Dedifferentiated amniotic fluid mesenchymal stem cell (primary cell): ENCODE measurements around the gene DNAJC18.
"Not testable (repeated sequence)": the region's sequence is repeated elsewhere in the genome, so short reads cannot be mapped to it uniquely, and the experiment has no call there.

Experiments used
- DNase-seq: peaks from one replicate; pipeline ENCODE4 v3.0.0-alpha.2; 2016; ENCODE audit errors: extremely low spot score

Gene DNAJC18

DNA sequence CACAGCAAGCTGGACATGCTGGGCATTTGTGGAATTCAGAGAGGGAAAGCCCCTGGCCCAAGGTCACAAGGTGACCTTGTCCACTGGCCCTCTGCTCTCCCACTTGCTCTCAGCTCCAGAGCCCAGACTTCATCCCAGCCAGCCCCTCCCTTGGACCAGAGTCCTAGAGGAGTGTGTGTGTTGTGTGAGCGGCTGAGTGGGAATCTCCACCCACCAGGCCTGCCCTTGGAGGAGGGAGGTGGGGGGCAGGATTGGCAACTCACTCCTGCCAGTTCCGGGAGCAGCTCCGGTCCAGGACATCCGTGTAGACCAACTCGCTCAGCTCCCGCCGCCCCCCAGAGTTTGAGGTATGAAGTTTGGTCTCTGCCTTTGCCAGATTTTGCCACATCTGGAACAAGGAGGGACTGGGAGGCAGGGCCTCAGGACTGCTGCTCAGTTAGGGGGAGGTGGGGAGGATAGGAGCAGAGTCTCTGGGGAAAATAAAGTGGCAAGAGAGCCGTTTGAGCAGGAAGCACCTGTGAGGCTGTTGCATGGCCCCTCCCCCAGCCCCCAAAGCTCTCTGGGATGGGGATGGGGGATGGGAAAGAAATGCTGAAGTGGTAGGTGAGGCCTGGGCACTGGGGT lies 51.0 kb downstream of the DNAJC18 start:
- DNase-seq, result no peak

DNA sequence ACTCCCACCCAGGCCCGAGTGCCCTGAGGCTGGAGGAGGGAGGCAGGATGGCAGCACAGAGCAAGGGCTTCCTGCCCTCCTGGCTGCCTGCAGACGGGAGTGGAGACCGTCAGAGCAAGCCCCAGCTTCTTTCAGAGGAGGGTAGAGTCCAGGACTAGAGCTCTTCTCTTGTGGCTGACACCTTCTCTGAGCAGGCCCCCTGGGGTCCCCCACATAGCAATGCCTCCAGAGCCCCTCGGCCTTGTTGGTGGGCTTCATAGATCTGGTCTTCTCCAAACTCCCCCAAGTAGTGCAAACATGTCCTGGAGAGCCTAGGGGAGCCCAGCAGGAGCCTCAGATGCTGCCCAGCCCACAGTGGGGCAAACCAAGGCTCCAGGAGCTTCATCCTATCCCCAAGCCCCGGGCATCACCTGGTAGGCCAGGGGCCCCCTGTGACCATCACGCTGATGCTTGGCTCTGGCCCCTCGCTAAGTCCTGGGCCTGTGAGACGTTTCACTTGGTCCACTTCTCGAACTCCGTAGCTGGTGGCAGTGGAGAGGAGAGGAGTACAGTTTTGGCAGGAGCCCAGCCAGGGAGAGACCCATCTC lies 51.6 kb downstream of the DNAJC18 start:
- DNase-seq, result no peak

DNA sequence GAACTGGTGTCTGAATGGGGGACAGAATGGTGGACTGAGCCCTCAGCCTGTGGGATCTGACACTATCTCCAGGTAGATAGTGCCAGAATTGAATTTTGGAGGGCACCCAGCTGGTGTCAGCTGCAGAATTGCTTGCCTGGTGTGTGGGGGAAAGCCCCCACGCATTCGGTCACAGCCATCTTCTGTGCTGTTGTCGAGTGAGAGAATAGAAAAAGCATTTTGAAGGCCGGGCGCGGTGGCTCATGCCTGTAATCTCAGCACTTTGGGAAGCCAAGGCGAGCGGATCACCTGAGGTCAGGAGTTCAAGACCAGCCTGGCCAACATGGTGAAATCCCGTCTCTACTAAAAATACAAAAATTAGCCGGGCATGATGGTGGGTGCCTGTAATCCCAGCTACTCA lies 52.4 kb downstream of the DNAJC18 start:
- DNase-seq, result not testable (repeated sequence)

DNA sequence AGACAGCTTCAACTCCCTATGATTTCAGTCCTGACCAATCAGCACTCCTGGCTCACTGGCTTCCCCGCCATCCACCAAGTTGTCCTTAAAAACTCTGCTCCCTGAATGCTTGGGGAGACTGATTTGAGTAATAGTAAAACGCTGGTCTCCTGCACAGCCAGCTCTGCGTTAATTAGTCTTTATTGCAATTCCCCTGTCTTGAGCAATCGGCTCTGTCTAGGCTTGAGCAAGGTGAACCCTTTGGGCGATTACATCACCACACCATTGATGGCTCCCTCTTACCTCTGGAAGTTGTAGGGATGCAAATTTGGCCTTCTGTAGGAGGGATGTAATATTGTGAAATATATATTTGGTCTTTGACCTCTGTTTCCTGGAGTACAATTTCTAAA lies 53.3 kb downstream of the DNAJC18 start:
- DNase-seq, result no peak

DNA sequence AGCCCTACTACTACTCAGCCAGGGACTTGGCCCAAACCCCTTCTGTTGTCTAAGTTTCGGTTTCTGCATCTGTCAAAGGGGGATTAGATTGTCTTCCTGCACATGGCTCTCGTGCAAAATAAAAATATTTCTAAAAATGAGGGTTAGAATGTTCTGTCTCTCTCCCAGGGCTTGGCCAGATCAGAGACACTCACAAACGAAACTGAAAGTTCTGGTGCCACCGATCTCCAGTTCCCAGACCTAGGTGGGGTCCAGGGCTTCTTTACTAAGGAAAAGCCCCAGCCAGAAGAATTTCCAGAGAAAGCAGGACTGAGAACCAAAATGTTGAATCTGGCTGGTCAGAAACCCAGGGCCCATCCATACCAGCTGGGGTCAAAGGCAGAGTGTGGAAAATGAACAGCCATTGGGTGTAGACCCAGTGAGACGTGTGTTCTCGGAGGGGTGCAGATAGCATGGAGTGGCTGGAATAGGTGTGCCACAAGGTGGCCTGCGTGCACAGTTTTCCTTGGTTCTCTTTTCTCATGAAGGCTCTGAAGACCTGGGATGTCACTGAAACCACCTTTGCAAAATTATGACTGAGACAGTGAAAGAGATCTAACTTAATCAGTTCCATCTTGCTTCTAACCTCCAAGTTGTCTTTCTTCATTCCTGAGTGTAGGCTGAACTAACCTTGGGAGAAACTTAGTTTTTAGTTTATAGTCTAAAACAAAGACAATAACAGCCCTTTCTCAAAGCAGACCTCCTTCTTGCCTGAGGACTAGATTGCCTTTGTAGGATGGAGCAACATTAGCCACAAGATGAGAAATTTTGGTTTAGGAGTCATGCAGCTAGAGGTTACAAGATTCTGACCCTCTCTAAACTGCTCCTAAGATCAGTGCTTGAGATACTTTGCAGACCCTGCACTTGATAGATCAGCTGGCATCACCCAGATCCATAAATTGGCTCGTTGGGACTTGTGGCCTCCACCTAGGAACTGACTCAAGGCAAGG lies 54.0 kb downstream of the DNAJC18 start:
- peak; percentile 35 for DNase-seq

DNA sequence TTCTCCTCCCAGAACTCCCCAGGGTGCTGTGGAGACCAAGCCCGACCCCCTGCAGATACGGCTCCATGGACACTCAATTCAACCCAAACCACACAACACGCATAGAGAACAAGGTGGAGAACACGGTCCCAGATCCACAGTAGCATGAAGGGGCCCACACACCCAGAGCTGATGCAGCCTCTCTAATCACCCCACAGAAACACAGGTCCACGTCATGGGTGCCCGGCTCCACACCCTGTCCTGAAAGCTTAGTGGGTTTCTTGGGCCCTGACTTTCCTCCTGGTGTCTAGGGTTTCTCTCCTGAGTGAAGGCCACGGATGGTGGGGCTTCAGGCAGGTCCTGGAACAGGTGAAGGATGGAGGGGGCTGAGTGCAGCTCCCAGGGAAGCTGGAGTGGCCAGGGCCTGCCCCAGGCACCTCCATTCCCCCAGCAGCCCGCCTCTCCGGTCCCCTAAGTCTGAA lies 54.7 kb downstream of the DNAJC18 start:
- DNase-seq, result no peak

DNA sequence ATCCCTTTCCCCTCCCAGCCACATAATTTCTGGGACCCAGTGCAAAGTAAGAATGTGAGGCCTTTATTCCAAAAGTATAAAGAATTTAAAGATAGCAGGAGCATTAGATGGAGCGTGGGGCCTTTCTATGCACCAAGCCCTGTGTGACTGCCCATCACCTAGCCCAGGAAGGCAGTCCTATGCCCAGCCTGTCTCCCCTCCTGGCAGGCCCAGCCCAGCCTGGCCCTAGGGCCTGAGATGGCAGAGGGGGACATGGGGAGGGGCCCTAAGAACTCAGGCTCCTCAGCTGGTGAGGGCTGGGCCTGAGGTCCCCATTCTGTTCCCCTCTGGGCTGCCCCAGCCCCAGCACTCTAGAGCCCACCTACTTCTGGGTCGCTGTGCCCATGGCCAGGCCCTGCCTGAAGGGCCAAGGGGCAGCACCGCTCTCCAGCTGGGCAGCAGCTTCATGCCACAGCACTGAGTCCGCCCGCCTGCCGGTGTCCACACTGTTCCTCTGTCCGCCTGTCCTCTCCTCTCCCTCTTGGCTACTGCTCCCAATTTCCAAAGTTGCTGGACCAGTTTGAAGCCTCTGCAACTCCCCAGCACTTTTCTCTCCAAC lies 55.2 kb downstream of the DNAJC18 start:
- DNase-seq, result no peak

DNA sequence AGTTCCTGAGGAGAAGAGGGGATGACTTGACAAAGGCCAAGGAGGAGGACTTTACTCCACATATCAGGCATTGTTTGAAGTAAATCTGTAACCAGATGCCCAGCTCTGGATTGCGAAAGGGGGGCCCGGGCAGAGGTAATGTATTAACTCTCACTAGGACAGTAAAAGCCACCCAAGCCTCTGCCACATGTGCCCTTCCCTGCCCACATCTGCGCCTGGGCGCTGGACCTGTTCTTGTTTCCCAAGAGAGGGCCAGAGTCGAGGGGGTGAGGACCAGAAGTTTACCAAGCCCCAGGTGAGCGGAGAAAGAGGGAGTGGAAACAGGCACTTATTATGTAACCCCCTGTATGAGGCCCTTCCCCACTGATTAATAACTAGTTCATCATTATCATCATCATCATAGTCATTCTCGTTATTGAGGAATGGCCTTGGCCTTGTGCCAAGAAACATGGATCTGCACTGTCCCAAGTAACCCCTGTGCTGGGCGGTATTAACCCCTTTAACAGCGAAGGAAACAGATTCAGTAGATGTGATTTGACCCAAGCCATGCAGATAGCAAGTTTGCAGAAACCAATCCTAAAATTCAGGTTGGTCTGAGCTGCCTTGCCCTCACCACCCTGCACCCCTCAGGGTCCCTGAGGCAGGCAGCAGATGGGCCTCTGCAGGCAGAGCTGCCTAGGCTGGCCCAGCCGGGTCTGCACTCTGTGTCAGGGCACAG lies 55.9 kb downstream of the DNAJC18 start, which contains the start of gene SLC23A1:
TSS of gene SLC23A1 (minus strand) at position 23 of the 718 bp plus-strand sequence. CDS start 44 bp downstream, outside the sequence.
- DNase-seq, result no peak

DNA sequence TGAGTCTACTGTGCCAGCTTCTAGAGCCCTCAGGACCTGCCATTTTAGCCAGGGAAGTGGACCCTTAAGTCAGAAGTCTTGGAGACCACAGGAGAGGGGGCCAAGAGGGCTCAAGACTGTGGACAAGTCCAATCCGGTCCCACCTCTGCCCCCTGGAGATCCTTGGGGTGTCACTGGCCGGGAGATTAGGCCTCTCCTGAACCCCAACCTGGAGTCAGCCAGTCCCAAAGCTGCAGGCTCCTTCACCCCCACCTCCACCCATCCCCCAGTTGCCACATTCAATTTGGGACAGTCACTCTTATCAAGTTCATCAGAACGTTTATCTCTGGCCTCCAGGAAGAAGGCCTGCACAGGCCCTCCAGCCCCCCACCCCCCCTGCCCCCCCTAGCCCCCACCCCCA lies 56.5 kb downstream of the DNAJC18 start:
- DNase-seq, result no peak

DNA sequence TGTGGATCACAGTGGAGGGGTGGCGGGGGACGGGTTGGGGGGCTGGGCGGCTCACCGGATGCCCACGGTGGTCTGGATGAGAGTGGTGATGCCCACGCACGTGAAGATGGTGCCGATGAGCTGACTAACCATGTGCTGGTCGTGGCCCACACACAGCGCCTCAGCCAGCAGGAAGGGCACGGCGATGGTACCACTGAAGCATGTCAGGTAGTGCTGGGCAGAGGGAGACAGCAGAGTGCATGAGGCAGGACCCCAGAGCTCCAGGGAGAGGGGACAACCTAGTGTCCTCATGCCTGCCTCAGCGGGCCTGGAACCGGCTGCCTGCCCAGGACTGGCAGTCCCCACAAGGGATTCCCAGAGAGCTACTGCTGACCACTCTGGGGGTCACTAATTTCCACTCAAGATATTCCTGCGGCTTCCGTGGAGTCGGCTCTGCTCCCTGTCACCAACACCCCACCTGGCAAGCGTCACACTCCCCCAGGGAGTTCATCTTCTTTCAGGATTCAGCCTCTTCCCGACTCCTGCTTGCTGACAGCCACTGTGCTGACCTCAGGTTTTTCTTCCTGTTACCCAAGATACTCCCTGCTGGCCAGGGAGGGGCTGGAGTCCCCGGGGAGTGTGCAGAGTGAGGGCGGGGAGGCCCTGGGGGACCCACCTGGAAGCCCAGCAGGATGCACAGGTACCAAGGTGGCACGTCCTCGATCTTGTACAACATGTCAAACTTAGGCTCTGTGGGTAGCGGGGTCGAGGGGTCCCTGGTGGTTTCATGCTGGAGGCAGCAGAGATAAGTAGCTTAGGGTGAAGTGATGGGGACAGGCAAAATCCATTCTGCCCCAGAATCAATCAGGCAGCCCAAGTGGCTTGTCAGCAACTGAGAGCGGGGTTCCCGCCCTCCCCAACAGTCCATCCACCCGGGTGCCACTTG lies 57.2 kb downstream of the DNAJC18 start:
- DNase-seq, result no peak

DNA sequence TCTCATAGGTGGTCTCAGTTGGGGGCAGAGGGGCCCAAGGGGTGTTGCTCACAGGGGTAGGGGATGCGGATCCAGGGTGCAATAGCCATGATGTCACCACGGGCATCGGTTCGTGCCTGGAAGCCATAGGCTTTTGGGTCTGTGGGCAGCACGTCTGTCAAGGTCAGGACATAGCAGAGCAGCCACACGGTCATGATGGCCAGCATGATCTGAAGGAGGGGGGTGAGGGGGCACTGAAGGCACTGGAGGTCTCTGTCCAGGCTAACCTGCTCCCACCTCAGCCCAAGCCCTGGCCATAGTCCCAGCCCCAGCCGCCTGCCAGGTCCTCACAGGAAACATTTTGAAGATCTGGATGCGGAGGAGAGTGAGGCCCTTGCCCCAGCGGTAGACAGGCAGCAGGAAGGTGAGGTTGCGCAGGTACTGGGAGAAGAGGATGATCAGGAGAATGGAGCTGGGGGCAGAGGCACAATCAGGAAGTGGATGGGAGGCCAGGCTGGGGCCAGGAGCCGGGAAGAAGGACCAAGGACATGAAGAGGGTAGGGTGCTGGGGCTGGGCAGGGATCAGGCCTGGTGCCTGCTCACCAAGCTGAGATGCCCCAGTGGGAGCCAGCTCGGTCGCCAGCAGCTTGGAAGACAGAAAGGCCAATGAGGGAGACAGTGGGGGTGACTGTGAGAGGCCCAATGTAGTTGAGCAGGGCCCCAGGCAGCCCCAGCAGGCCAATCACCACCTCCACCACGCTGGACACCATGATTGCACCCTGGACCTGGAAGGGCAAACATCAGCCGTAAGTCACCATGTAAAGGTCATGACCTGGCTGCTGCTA lies 59.5 kb downstream of the DNAJC18 start:
- no peak for DNase-seq

DNA sequence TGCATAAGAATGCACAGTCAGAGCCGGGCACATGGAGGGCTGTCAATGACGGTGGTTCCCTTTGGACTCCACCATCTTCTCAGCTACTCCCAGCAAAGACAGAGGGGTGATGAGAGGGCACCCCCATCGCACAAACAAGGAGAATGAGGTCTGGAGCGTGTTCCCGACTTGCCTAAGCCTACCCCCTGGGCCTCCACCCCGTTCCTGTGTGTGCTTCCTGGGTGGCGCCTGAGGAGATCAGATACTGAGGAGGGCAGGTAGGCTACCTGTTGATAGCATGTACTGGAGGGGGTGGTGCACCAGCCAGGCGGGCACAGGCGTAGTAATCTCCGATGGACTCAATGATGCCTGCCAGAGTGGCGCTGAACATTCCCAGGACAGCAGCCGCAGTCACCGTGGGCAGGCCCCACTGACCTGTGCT lies 60.4 kb downstream of the DNAJC18 start:
- no peak for DNase-seq

DNA sequence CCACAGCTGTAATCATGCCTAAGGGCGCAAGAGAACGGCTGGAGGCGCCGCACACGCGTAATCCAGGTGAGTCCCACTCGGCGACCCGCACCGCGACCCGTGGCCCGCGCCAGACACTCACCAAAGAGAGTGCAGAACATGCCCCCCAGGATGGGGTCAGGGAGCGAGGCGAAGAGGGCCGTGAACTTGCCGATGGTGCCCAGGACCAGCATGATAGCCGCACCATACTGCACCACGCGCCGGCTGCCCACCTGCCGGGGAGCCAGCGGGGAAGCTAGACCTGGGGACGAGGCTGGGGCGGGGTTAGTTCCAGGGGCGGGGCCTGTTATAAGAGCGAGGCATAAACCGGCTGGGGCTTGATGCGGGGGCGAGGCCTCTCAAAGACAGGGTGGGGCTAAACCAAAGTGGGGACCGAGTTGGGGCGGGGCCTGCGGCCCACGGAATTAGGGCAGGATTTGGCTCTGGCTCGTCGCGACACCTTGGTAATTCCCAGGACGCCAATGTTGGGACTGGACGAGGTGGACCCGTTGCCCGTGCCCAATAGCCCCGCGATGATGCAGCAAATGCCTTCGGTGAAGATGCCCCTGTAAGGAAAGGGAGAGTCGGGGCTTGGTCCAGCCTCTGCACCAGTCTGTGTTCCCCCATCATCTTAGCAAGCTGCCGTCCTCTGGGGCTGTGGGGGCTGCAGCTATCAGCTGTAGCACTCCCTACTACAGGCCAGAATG lies 61.1 kb downstream of the DNAJC18 start:
- no peak for DNase-seq

DNA sequence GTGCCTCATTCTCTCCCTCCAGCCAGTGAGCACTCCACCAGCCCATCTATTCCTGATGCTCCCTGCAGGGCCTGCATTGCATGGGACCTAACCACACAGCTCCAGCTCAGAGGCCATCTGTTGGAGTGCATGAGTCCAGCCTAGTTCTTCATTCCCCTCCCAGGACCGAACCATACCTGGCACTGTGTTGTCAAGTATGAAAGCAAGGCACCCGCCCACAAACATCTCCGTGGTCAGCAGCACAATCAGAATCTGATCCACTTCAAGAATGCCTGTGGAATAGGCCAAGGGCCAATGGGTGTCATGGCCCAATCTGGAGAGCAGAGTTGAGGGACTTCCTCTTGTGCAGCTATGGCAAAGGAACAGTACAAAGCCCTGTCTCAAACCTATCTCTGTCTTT lies 62.1 kb downstream of the DNAJC18 start:
- no peak for DNase-seq

DNA sequence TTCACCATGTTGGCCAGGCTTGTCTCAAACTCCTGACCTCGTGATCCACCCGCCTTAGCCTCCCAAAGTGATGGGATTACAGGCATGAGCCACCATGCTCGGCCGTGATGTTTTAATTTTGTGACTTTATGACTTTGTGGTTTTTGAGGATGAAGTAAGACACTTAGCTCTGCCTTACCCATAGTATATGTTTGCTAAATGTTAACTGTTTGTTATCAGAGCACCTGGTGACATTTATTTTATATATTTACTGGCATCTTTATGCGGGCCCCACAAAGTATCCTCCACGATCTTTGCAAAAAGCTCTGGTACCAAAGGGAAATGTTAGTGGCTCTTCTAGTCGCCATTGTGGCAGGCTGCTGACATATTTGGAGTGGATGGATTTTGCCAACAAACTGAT lies 63.0 kb downstream of the DNAJC18 start:
- no peak for DNase-seq

DNA sequence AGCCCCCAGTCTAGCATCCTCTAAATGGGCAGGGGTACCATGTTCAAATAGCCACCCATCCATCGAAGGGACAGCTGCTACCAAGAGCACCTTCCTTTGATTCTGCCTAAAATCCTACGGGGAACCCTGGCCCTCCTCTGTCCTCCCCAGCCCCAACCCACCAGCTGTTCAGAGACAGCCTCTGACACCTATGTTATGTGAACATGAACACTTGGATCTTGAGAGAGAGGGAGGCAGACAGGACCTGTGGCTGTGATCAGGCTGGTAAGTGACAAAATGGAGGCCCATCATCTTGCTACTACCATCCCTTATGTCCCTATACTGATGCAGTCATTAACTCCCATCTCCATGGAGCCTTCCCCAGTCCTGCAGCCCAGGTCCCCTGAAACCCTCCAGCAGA lies 64.4 kb downstream of the DNAJC18 start:
- no peak for DNase-seq

DNA sequence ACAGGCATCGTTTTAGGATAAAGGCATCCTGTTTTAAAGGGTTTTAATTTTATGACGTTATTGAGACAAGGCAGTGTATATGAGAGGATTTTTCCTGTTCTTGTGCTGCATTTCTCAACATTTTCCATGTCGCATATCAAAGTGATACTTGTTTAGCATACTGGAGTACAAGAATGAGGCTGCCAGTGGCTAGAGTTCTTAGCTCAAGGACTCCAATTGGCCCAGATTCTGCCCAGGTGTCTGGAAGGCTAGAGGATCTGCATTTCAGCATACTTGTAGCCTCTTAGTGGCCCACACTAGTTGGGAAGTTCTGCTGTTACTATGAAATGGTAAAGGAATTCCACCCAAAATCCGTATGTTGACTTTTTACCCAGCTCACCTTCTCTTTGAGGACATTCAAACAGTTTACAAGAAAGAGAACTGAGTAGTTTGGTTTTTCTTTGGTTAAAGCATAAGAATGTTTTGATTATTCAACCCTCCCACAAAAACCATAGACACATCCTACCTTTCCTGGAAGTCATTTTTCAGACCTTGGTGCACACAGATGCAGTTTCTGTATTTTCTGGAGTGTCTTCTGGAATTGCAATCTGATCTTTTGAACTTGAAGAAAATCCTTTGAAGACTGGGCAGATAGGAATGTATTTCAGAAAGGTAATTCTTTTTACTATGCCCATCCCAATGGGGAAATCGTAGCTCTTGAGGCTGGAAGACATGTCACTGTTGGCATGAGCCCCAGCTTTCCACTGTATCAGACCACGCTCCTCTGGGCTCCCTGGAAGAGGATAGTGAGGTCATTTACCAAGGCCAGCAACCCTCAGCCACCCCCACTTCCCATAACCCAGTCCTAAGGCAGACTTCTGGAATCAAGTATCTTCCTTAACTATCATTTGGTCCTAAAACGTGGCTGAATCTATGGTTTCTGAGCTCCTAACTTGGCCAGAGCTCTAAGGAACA lies 67.6 kb downstream of the DNAJC18 start:
- no peak for DNase-seq

DNA sequence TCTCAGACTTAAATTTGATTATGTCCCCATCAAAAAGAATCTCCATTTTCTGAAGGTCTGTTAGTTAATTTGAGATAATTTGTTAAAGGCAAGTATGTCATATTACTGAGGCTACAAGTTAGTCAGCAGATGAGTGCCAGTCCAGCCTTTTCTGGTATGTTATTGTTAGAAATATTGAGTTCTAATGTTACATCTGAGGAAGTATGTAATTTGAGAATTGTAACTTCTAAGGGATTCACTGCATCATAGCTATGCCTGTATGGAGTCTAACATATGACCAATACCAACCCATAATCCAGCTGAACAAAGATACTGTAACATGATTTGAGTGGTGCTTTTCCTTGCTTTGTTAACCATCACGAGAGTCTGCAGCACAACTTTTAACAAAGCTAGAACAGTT lies 70.1 kb downstream of the DNAJC18 start:
- DNase-seq, result peak; percentile 91
